ENCODE measurements around the gene NCLN. TPM values are rescaled to one million over a fixed set of nuclear protein-coding genes. Genes with fewer than 3 reads are reported as not detected.

The NCLN gene
- polyA plus RNA-seq, 3 donors = 28.6 to 60.9 (median 34.5) TPM

DNA sequence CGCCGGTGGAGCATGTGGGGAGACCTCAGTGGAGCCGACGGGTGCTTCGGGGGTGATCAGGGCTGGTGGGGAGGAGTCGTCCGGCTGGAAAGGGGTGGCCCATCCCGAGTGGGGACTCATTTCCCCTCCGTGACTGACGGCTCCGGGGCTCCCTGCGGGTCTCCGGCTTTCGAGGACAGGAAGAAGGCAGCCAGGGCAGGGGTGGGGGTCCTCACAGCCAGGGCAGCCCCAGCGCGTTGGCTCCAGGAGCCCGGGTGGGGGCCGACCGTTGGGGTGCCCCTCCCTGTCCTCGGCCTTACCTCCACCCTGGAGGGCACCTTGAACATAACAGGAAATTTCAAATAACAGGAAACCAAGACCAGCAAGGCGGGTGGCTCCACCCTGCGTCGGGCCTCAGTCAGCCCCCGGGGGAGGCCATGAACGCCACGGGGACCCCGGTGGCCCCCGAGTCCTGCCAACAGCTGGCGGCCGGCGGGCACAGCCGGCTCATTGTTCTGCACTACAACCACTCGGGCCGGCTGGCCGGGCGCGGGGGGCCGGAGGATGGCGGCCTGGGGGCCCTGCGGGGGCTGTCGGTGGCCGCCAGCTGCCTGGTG lies 7.3 kb upstream of the NCLN start, which contains the start of gene S1PR4:
Gene S1PR4 (plus strand): TSS at position 393 of the 596 bp plus-strand sequence. CDS start 24 bp downstream, at position 417.
- peaks cover 58 to 71% of the 10 kb centered on the region in 2 donors for H3K4me1 ChIP-seq (ENCODE audit: control insufficient read depth in 1 of 2, insufficient read depth in 2 of 2, low read length in 2 of 2)
- Mint-ChIP-seq H3K27me3 (ENCODE audit: low read depth in 3 of 3) (peaks cover 0 to 10% (median 0%) of the 10 kb centered on the region in 3 donors), H3K9me3 (peaks cover 0 to 3% (median 0%) of the 10 kb centered on the region in 7 donors), H3K36me3 (peaks cover 8 to 11% of the 10 kb centered on the region in 2 donors), H3K4me3 (peak within 1 kb of the TSS; percentile 92 to 99), H3K4me1 (peaks cover 38% of the 10 kb centered on the region), H3K27ac (peak within 1 kb of the TSS; percentile 93 to 99 (median 96))
- H3K27ac ChIP-seq (ENCODE audit: low read depth in 1 of 2, low read length in 2 of 2) = peak within 1 kb of the TSS; percentile 87 to 91
- H3K9me3 ChIP-seq (replicated peaks in 1 of 2; ENCODE audit: control insufficient read depth in 1 of 2, insufficient read depth in 1 of 2, low read length in 2 of 2) = no peaks in the 10 kb centered on the region
- H3K9ac ChIP-seq (ENCODE audit: insufficient read depth, low read length, poor library complexity, severe bottlenecking) = peak within 1 kb of the TSS; percentile 90
- H3K4me3 ChIP-seq (replicated peaks in 1 of 3; ENCODE audit: low read depth in 2 of 3, low read length in 3 of 3) = peak within 1 kb of the TSS; percentile 64 to 94 (median 90)
- peaks cover 31% of the 10 kb centered on the region for H4K20me1 ChIP-seq (ENCODE audit: insufficient read depth, low read length)
- no peak for TF ChIP-seq CTCF (IDR thresholded peaks at IDR 0.05)
- H3K27me3 ChIP-seq (ENCODE audit: control insufficient read depth in 2 of 2, insufficient read depth in 2 of 2, low read length in 2 of 2) = no peaks in the 10 kb centered on the region
- H2AFZ ChIP-seq (ENCODE audit: insufficient read depth, low read depth, low read length, poor library complexity, severe bottlenecking) = peak within 1 kb of the TSS; percentile 71
- H3K36me3 ChIP-seq (replicated peaks in 1 of 2; ENCODE audit: control insufficient read depth in 1 of 2, insufficient read depth in 2 of 2, low read length in 2 of 2) = peaks cover 0 to 5% of the 10 kb centered on the region in 2 donors
- peak within 1 kb of the TSS; percentile 85 for H3K4me2 ChIP-seq (replicated peaks; ENCODE audit: extremely low read depth, low read length, poor library complexity, severe bottlenecking)
- peak; percentile 36 to 45 (median 39) for DNase-seq
- intact Hi-C loops (cut with micrococcal nuclease) = loop anchor here in 1 of 2 donors (5.0 kb wide), 1 partner anchor 36 kb away; no protein-coding TSS in a partner anchor
- under 1% methylated on average over 37 of the region's 42 CpGs for WGBS (ENCODE audit: insufficient coverage)
- peaks cover 70% of the 10 kb centered on the region for H3K79me2 ChIP-seq (ENCODE audit: insufficient read depth, low read length)

GRCh38 chr19:3178973-3179738 lies 6.6 kb upstream of the NCLN start:
- Histone ChIP-seq H3K4me1 (ENCODE audit: control insufficient read depth in 1 of 2, insufficient read depth in 2 of 2, low read length in 2 of 2) (peaks cover 61 to 72% of the 10 kb centered on the region in 2 donors), H3K36me3 (replicated peaks in 1 of 2; ENCODE audit: control insufficient read depth in 1 of 2, insufficient read depth in 2 of 2, low read length in 2 of 2) (peaks cover 0 to 7% of the 10 kb centered on the region in 2 donors), H3K4me3 (replicated peaks in 1 of 3; ENCODE audit: low read depth in 2 of 3, low read length in 3 of 3) (peak overlapping the region; percentile 64 to 94 (median 90)), H3K27ac (ENCODE audit: low read depth in 1 of 2, low read length in 2 of 2) (peak overlapping the region; percentile 87 to 91), H3K9me3 (replicated peaks in 1 of 2; ENCODE audit: control insufficient read depth in 1 of 2, insufficient read depth in 1 of 2, low read length in 2 of 2) (no peaks in the 10 kb centered on the region), H3K9ac (ENCODE audit: insufficient read depth, low read length, poor library complexity, severe bottlenecking) (peak overlapping the region; percentile 90), H3K27me3 (ENCODE audit: control insufficient read depth in 2 of 2, insufficient read depth in 2 of 2, low read length in 2 of 2) (no peaks in the 10 kb centered on the region), H2AFZ (ENCODE audit: insufficient read depth, low read depth, low read length, poor library complexity, severe bottlenecking) (peak overlapping the region; percentile 71), H3K4me2 (replicated peaks; ENCODE audit: extremely low read depth, low read length, poor library complexity, severe bottlenecking) (peak overlapping the region; percentile 85), H4K20me1 (ENCODE audit: insufficient read depth, low read length) (peaks cover 38% of the 10 kb centered on the region), H3K79me2 (ENCODE audit: insufficient read depth, low read length) (peaks cover 77% of the 10 kb centered on the region)
- Mint-ChIP-seq H3K27ac (peak overlapping the region; percentile 93 to 99 (median 96)), H3K9me3 (peaks cover 0 to 3% (median 0%) of the 10 kb centered on the region in 7 donors), H3K36me3 (peaks cover 11% of the 10 kb centered on the region in 2 donors), H3K4me1 (peaks cover 44% of the 10 kb centered on the region), H3K27me3 (ENCODE audit: low read depth in 3 of 3) (peaks cover 0 to 10% (median 0%) of the 10 kb centered on the region in 3 donors), H3K4me3 (peak overlapping the region; percentile 92 to 99)
- no peak for TF ChIP-seq CTCF (IDR thresholded peaks at IDR 0.05)
- peak; percentile 43 to 57 (median 56) for DNase-seq
- intact Hi-C loops (cut with micrococcal nuclease) = loop anchor here in 1 of 2 donors (5.0 kb wide), 1 partner anchor 37 kb away; no protein-coding TSS in a partner anchor
- WGBS (ENCODE audit: insufficient coverage) = under 1% methylated on average over 52 of the region's 52 CpGs

Measured in CD14-positive monocyte (primary cell).